GM18867 (cell line): ENCODE data around the gene MAPK9.

Experiments
- ATAC-seq: cut with Tn5 transposase; IDR thresholded peaks from one replicate; pipeline ENCODE4 v1.9.1; 2021; ENCODE audit warnings: mild to moderate bottlenecking, moderate library complexity; ENCODE audit not compliant: unreplicated experiment

Gene MAPK9

DNA sequence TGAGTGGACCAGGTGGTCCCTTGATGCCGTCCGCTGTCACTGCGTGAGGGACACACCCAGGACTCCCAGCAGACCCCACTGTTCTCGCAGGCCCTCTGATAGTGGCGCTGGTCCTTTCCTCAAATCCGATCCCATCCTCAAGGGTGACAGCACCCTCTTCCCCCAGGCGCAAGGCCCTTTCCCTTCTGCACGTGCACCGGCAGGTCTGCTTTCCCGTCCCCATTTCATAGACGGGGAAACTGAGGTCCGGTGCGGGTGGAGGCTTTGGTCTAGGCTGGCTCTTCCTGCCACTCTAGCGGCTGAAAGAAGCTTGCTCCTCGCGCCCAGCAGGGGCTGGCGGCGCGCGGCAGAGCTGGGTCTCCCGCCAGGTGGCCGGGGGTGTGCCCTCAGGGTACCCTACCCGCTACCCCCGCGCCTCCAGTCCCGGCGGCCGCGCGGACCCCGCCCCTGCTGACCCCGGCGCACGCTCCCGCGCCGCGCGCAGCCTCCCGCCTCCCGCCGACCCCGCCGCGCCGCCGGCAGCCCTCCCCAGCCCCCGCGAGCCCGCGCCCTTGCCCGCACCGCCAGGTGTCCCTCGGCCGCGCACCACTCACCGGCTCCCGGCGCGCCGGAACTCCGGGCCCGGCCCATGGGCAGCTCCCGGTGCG is 83.3 kb downstream of the MAPK9 start:
- ATAC-seq: peak; percentile 15

DNA sequence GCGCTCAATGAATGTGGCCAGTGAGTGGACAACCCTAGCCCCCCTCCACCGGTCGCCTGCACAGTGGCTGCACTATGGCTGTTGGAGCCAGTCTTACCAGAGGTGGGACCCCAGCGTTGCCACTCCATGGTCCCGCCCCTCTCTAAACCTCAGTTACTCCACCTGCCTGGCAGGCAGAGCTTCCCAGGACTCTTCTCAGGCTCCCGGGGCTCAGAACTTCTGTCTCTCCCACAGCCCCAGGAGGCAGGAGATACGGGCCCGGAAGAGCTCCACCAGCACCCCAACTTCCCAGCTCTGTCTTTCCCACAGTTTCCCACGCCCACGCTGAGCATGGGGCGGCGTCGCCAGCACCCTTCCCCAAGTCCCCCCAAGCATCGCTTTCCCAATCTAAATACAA is 83.8 kb downstream of the MAPK9 start:
- ATAC-seq: no peak

DNA sequence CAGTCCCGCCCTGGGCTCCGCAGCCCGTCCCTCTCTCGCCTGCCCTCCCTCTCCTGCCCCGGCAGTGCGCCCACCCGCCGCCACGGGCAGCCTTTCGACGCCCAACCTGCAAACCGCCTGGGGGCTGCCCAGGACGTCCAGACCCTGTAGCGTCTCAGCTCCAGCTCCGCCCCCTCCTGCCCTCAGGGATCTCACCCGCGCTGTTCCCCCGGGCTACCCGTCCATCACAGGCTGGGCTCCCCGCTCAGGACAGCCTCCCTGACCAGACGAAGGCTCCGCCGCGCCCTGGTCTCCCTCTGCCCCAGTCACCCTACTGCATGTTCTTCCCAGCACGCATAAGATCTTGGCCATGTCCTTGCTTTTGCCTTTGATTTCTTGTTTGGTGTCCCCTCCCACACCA is 84.3 kb downstream of the MAPK9 start:
- ATAC-seq: no peak

DNA sequence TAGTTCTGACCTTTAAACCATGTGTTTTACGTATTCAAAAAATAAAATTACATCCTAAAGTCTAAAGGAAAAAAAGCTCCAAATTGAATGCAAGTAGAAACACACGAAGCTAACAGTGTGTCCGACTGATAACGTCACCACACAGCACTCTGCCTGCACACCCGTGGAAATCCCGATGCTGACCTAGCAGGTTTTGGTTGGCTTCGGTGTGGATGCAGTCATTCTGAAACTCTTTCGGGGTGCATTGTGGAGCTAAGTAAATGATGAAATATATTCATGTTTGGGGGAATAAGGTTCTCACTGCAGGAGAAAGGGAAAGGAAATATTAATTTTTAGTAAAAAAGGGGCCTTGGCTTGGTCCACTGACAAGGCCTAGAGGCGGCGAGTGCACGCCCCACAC is 84.9 kb downstream of the MAPK9 start:
- no peak for ATAC-seq

DNA sequence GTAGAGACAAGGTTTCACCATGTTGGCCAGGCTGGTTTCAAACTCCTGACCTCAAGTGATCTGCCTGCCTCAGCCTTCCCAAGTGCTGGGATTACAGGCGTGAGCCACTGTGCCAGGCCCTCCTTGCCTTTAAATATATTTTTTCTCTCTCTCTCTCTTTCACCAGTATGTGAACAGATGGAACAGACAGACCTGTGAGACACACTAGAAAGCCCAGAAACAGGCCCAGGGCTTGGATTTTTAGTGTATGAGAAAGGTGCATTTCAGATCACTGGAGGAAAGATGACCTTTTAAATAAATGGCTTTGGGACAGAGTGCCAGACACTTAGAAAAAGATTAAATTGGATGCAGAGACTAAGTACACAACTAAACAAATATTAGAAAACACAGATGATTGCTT is 86.0 kb downstream of the MAPK9 start:
- ATAC-seq: no peak

DNA sequence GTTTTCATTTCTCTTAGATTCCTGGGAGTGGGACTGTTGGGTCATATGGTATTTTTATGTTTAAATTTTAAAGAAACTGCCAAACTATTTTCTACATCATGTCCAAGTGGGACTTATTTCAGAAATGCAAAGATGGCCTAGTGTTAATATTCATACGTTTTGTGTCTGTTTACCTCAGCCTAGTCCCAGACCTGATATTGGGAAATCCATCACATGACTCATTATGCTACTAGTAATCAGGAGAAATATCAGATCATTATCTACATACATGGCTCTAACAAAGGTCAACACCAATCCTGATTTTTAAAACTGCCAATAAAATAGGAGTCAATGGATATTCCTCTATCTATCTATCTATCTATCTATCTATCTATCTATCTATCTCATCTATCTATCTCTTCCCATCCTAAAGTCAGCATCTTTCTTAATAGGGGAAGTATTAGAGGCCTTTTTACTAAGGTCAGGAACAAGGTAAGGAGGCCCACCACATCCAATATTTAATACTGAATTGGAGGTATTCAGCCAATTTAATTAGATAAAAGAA is 87.5 kb downstream of the MAPK9 start:
- ATAC-seq: no peak

DNA sequence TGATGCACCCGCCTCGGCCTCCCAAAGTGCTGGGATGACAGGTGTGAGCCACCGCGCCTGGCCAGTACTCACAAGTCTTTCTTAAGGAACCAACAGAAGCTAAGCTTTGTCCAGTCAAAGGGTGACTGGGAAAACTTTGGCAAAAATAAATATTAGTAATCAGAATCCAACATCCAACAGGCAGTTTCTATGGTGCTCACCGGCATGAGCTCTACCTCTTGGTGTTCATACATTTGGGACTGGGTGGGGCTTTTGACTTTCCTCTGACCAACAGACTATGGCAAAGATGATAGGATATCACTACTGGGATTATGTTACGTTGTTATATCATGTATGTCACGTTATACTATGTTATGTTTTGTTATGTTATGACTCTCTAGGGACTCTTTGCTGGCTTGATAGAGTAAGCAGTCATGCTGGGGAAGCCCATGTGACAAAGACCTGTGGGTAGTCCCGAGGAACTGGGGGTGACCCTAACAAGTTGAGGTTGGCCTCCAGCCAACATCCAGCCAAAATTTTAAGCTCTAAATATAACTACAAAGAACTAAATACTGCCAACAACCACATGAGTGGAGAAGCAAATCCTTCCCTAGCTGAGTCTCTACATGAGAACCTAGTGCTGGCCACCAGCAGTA is 88.8 kb downstream of the MAPK9 start:
- no peak for ATAC-seq

DNA sequence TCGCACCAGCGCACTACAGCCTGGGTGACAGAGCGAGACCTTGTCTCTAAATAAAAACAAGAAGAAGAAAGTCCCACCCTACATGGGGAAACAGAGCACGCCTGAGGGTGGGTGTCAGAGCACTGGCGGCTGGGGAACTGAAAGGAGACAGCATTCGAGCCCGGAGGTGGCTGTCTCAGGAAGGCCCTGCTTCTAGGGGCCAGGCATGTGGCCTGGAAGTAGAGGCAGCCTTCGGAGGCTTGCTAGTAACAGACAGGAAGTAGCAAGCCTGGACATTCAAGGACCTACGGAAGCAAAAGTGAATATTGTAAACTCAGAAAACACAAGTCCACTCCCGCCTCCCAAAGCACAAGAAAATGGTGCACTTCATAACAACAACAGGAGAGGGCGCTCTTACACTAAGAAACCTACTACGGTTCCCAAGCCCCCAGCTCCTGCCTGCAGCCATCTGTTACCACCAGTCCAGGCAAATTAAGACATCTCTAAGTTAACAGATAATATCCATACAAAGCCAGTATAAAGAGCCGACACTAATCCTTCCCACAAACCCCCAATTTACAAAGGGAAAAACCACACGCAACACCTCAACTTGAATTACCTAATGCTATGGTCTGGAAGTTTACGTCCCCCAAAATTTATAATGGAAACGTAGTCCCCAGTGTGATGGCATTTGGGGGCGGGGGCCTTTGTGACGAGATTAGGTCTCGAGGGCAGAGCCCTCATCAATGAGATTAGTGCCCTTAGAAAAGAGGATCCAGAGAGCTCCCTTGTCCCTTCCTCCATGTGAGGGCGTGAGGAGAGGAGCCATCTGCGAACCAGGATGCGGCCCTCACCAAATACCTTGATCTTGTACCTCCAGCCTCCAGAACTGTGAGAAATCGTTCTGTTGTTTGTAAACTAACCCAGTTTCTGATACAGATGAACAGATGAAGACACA is 90.6 kb downstream of the MAPK9 start:
- ATAC-seq: no peak

DNA sequence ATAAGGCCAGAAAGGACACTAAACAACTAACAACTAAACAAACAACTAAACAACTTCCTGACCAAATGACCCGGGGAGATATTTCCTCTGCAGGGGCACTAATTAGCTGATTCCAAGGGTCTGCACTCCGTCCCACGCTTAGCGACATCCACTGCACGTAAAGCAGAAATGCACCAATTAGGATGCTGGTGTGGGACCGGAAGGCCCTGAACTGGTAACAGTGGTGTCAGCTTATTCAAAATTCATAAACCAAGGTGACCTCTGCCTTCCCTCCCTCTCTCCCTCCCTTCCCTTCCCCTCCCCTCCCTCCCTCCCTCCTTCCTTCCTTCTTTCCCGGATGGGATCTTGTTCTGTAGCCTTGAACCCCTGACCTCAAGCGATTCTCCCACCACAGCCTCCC is 92.5 kb downstream of the MAPK9 start:
- no peak for ATAC-seq

DNA sequence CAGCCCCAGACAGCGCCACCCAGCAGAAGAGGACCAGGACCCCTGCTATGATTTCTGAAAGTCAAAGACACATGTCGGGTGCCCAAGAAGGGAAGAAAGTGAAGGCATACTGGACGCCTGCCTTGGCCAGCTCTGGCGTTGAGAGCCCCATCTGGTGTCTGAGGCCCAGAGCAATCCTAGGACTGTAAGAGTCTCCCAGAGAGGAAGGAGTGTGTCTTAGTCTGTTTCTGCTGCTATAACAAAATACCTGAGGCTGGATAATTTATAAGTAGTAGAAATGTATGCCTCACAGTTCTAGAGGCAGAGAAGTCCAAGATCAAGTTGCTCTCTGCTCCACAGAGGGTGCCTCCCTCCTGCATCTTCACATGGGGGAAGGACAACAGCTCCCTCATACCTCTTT is 93.7 kb downstream of the MAPK9 start:
- ATAC-seq: no peak

DNA sequence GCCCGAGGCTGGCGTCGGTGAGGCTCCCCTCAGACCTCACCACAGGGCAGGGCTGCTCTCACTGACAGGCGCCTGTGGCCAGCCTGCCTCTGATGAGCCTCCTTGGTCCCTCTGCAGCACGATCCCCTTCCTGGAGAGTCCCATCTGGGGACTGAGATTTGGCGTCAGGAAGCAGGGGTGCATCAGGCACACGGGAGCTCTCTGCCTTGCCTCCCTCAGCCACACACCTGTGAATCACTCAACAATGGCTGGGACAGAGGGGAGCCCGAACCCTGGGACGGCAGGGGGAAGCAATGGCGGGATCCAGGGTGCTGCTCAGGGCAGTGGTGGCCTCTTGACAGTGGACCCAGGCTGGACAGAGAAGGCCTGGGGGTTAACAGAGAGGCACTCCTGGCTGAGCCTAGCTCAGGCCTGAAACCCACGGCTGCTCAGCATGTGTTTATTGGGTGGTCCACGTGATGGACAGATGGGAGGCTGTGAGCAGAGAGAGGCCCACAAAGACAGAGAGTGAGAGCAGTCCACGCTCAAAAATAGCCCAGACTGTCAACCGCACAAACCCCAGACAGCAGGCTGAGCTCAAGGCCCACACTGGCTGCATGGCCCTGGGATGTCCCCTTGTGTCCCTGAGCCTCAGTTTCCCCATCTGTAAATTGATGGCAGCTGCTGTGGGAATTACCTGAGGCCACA is 94.7 kb downstream of the MAPK9 start:
- no peak for ATAC-seq

DNA sequence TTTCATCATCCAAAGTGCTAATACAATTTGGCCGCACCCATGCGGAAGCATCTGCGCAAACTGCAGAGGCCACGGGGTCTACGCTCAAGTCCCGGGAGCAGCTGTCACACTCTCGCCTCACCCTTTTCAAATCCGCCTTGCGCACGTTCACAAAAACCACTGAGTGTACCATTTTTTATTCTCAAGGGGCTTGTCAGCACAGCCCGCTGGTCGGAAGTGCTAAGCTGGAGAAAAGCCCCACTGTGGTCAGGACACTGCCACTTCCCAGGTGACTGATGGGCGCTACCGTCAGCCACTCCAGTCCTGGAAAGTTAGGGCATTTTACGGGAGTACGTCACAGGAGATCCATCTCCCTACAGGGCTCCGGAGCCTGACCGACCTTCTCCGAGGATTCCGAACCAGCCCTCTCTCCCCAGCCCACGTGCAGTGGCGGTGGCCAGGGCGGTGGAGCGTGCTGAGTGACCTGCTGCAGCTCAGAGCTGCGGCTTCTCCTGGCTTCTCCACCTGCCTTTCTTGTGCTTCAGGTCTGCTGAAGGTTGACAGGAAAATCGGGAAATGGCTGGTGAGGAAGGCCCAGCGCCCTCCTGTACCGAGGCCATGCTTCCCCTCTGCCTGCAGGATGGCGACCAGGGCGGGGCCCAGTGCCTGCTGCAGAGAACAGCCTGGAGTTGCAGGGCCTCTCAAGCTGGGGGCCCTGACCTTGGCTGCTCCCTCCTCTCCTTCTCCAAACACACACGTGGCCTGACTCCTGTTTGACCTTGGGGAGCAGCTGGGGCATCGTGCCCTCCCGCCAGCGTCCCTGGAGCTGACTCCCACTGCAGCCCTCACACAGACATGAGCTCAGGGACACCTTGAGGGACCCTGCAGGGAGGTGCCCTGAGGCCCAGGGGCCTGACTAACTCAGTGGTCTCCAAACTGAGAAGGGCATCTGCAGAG is 97.2 kb downstream of the MAPK9 start:
- ATAC-seq: no peak

DNA sequence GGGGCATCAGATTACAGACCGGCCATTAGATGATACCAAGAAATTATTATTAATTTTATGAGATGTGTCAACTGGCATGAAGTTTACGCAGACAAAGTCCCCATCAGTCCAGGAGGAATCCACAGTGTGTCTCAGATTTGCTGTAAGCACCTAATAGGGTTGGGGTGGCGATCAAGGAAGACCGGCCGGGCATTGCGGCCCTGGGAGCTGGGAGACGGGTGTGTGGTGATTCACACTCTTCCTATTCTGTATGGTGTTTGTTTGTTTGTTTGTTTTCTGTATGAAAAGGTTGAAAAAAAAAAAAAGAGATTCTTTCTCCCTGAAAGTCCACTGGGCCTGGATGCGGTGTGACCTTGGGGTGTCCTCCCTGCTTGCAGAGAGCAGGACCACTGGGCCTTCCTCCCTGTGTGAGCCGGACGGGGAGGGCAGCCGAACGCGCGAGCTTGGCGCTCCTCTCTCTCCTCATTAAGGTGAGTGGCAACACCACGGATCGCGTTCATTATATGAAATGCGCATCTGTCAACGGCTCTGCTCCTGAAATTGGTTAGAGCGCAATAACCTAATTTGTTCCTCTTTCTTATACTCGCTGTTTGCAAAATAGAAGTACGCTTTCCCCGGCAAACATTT is 98.0 kb downstream of the MAPK9 start:
- ATAC-seq: no peak

DNA sequence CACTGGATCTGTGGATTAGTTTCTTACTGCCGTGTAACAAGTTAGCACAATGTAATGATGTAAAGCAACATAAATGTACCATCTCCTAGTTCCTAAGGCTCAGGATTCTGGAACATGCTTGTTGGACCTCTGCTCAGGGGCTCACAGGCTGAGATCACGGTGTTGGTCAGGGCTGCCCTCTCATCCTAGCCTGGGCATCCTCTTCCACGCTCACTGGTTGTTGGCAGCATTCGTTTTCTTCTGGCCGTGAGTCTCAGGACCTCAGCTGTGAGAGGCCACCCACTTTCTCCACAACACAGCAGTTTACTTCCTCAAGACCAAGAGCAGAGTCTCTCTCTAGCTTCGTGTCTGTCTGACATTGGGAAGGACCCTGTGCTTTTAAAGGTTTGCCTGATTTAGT is 100.2 kb downstream of the MAPK9 start:
- no peak for ATAC-seq

DNA sequence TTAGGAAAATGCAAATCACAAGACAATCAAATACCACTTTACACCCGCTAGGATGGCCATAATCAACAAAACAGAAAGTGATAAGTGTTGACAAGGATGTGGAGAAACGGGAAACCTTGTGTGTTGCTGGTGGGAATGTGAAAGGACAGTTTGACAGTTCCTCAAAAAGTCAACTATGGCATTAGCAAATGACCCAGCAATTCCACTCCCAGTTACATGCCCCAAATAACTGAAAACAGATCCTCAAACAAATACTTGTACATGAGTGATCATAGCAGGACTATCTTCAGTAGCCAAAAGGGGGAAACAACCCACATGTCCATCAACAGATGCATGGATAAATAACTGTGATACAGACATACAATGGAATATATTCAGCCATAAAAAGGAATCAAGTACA is 104.1 kb downstream of the MAPK9 start:
- ATAC-seq: no peak
